Keratinocyte (primary cell): ENCODE results near the gene EIF2S2.

Source experiments
- EZH2 ChIP-seq: IDR thresholded peaks from one replicate; pipeline ENCODE4 v1.6.1; 2012; ENCODE audit warnings: inconsistent platforms, mild to moderate bottlenecking, low read length, moderate library complexity
- TF ChIP-seq, protein P1 (sequence below), 3 experiments: IDR thresholded peaks in 1 of 3; conservative IDR thresholded peaks in 1 of 3; optimal IDR thresholded peaks in 1 of 3; 2 replicates in 2 of 3; 3 replicates in 1 of 3; pipeline versions ENCODE3 to v1.5.1; 2011; ENCODE audit warnings: low read length in 3 of 3, mild to moderate bottlenecking in 3 of 3, moderate library complexity in 2 of 3, control low read depth in 1 of 3, inconsistent platforms in 1 of 3; ENCODE audit not compliant: insufficient read depth in 2 of 3; ENCODE audit errors: extremely low read depth in 1 of 3

DNA sequence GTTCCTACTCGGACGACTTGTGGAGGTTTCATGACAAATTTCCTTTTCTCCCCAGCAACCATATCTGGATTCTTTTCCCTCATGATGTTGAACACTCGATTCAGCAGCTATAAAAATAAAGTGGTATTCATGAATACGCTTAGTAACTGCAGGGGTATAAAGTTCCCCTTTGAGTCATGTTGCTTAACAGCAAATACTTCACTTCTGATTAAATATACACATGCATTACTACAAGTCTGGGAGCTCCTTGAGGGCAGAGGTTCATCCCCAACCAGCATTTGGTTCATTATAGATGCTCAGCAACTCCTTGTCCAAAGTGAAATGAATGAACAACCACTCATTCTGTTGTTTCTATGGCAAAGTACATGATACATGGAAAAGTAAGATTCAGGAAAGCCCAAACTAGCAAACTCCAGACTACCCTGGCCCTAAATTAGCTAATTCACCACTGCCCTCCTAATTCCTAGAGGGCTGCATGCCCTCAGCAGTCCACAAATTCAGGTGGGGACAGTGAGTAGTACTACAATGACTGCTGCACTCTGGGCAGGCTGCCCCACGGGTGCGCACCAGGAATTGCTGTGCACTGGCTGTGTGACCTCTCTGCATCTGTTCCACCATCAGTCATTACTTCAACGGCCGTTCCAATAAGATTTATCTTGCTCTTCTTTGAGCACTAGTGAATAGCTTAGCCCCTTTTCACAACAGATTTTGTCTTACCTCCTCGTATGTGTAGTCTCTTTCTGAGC is 15.2 kb downstream of the EIF2S2 start:
- TF ChIP-seq, protein P1, sequence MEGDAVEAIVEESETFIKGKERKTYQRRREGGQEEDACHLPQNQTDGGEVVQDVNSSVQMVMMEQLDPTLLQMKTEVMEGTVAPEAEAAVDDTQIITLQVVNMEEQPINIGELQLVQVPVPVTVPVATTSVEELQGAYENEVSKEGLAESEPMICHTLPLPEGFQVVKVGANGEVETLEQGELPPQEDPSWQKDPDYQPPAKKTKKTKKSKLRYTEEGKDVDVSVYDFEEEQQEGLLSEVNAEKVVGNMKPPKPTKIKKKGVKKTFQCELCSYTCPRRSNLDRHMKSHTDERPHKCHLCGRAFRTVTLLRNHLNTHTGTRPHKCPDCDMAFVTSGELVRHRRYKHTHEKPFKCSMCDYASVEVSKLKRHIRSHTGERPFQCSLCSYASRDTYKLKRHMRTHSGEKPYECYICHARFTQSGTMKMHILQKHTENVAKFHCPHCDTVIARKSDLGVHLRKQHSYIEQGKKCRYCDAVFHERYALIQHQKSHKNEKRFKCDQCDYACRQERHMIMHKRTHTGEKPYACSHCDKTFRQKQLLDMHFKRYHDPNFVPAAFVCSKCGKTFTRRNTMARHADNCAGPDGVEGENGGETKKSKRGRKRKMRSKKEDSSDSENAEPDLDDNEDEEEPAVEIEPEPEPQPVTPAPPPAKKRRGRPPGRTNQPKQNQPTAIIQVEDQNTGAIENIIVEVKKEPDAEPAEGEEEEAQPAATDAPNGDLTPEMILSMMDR (optimal IDR thresholded peaks at IDR 0.05 in 1 of 3, IDR thresholded peaks at IDR 0.05 in 1 of 3, conservative IDR thresholded peaks at IDR 0.05 in 1 of 3; ENCODE audit: extremely low read depth in 1 of 3, insufficient read depth in 2 of 3, low read length in 3 of 3) = no peak
- TF ChIP-seq EZH2 = no peak
